ENCODE results near the gene ELAVL1. TPM values are rescaled to one million over a fixed set of nuclear protein-coding genes. Genes with fewer than 3 reads are reported as not detected.

The ELAVL1 gene
- total RNA-seq, 6 experiments from 2014 or later: 105 to 127 (median 115) TPM

DNA sequence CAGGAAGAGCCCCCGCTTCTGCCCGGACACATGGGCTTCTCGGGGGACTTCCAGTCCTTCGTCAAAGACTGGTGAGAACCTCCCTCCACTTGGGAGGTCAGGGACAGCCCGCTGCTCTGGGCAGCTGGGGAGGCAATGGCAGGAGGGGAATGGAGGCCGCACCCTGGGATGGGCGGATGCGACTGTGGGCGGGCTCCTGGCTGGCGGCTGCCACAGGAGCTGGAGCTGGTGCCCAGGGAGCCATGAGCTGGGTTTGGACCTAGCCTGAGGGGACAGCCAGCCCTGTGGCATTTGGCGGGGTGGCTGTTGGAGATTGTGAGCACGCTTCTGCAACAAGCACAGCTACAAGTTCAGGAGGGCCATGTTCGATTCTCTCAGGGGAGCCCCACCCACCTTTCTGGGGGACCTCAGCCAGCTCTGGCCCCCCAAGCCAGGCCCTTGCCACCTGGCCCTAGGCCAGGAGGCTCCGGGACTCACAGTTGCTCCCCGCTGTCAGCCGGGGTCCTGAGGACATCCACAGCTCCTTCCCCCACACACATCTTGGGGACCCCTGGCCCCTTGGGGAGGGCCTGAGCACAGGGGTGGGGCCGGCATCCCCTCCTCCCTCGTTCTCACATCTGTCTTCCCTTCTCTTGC, 93.8 kb downstream of the ELAVL1 start:
- Mint-ChIP-seq H3K4me3 (no peak overlapping the region), H3K27ac (no peak overlapping the region), H3K9me3 (no peaks in the 10 kb centered on the region), H3K27me3 (ENCODE audit: insufficient read depth) (peaks cover 6% of the 10 kb centered on the region), H3K36me3 (ENCODE audit: low read depth) (peaks cover 5% of the 10 kb centered on the region; the same call in 1 of the 2 replicates), H3K4me1 (ENCODE audit: low read depth) (peaks cover 6% of the 10 kb centered on the region; the same call in 1 of the 2 replicates)
- TF ChIP-seq, protein P1, sequence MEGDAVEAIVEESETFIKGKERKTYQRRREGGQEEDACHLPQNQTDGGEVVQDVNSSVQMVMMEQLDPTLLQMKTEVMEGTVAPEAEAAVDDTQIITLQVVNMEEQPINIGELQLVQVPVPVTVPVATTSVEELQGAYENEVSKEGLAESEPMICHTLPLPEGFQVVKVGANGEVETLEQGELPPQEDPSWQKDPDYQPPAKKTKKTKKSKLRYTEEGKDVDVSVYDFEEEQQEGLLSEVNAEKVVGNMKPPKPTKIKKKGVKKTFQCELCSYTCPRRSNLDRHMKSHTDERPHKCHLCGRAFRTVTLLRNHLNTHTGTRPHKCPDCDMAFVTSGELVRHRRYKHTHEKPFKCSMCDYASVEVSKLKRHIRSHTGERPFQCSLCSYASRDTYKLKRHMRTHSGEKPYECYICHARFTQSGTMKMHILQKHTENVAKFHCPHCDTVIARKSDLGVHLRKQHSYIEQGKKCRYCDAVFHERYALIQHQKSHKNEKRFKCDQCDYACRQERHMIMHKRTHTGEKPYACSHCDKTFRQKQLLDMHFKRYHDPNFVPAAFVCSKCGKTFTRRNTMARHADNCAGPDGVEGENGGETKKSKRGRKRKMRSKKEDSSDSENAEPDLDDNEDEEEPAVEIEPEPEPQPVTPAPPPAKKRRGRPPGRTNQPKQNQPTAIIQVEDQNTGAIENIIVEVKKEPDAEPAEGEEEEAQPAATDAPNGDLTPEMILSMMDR (IDR thresholded peaks at IDR 0.05): no peak
- no peak for DNase-seq

DNA sequence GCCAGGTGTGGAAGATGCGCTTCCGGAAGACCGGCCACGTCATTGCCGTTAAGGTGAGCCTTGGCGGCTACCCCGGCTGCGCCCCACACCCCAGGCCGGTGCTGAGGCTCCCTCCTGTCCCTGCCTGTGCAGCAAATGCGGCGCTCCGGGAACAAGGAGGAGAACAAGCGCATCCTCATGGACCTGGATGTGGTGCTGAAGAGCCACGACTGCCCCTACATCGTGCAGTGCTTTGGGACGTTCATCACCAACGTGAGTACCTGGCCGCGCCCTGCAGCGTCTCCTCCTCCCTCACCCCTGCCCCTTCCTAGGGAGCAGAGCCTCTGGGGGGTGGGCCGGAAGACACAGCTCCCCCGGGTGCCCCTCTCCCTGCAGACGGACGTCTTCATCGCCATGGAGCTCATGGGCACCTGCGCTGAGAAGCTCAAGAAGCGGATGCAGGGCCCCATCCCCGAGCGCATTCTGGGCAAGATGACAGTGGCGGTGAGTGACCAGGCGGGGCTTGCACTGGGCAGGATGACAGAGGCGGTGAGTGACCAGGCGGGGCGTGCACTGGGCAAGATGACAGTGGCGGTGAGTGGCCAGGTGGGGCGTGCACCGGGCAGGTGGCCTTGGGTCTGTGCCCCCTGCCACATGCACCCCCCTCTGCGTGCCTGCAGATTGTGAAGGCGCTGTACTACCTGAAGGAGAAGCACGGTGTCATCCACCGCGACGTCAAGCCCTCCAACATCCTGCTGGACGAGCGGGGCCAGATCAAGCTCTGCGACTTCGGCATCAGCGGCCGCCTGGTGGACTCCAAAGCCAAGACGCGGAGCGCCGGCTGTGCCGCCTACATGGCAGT, 94.9 kb downstream of the ELAVL1 start:
- peaks cover 5% of the 10 kb centered on the region; the same call in 1 of the 2 replicates for H3K36me3 Mint-ChIP-seq (ENCODE audit: low read depth)
- peaks cover 5% of the 10 kb centered on the region for H3K4me1 Mint-ChIP-seq (ENCODE audit: low read depth)
- TF ChIP-seq, protein P1 (IDR thresholded peaks at IDR 0.05): no peak
- DNase-seq: no peak
- no peak overlapping the region for H3K27ac Mint-ChIP-seq
- H3K27me3 Mint-ChIP-seq (ENCODE audit: insufficient read depth): peaks cover 6% of the 10 kb centered on the region
- H3K9me3 Mint-ChIP-seq: no peaks in the 10 kb centered on the region
- no peak overlapping the region for H3K4me3 Mint-ChIP-seq

DNA sequence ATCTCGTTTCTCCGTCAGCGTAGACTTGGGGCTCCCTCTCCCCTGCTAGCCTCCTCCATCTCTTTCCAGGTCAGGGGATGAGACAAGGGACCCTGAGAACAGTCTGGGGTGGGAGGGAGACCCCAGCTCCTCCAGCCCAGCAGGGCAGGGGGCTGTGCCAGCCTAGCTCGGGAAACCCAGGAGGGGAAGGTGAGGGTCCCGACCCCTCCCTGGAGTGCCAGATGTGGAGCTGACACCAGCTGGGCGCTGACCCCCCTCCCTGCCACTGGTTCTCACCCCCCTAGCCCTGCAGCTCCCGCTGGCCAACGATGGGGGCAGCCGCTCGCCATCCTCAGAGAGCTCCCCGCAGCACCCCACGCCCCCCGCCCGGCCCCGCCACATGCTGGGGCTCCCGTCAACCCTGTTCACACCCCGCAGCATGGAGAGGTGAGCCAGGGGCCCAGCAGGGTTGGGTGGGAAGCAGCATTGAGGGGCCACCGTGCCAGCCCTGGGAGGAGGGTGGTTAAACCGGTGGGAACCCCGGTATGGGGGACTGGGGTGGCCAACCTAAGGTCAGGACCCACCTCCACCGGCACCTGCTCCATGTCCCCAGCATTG, 95.9 kb downstream of the ELAVL1 start:
- peaks cover 13% of the 10 kb centered on the region for H3K4me1 Mint-ChIP-seq (ENCODE audit: low read depth)
- peaks cover 3% of the 10 kb centered on the region for H3K27me3 Mint-ChIP-seq (ENCODE audit: insufficient read depth)
- H3K36me3 Mint-ChIP-seq (ENCODE audit: low read depth): peaks cover 11% of the 10 kb centered on the region
- DNase-seq: no peak
- no peaks in the 10 kb centered on the region for H3K9me3 Mint-ChIP-seq
- H3K4me3 Mint-ChIP-seq: no peak overlapping the region
- TF ChIP-seq, protein P1 (IDR thresholded peaks at IDR 0.05): no peak
- no peak overlapping the region for H3K27ac Mint-ChIP-seq

DNA sequence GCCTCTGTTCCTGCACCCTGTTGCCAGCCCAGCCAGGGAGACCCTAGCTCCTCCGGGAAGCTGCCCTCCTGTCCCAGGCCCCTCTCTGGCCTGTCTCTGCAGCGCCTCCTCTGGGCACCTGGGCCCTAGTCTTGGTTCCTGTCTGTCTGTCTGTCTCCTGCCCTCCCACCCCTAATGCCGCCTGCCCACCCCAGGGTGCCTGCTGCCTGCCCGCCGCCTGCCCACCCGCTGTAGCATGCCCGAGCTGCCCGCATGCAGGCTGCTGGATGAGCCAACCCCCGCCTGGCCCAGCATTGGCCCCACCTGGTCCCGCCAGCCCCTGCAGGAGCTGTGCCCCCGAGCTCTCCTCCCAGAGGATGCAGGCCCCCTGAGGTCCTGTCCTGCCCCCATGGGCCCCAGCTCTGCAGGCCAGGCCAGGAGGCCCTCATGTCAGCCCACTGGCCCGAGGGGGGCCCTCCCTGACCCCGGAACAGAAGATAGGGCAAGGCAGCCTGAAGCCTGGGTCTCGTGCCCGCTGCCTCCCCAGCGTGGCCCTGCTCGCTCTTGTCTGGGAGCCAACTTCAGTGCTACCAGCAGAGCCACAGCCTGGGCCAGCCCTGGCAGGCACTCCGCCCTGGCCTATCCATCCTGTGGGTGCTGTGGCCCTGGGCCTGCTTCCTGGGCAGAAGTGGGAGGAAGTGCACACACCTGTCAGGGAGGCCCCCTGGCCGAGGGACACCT, 96.5 kb downstream of the ELAVL1 start:
- peaks cover 15% of the 10 kb centered on the region for H3K4me1 Mint-ChIP-seq (ENCODE audit: low read depth)
- H3K4me3 Mint-ChIP-seq: no peak overlapping the region
- peaks cover 3% of the 10 kb centered on the region for H3K27me3 Mint-ChIP-seq (ENCODE audit: insufficient read depth)
- no peak overlapping the region for H3K27ac Mint-ChIP-seq
- peaks cover 12% of the 10 kb centered on the region for H3K36me3 Mint-ChIP-seq (ENCODE audit: low read depth)
- H3K9me3 Mint-ChIP-seq: no peaks in the 10 kb centered on the region
- TF ChIP-seq, protein P1 (IDR thresholded peaks at IDR 0.05): no peak
- DNase-seq: no peak

Other genes with a start within 250 kb of the ELAVL1 start
- gene CLEC4M, start 242.4 kb downstream of the ELAVL1 start, total RNA-seq (2021; fragmentation: NEBNext Ultra II Directional; extraction: Animal tissue kit (Norgen Biotek cat#: 25700)): not detected
- 10 to 100 TPM; 26.4 to 33.0 (median 27.7) TPM for gene EVI5L, start 175.4 kb downstream of the ELAVL1 start, total RNA-seq (2021; fragmentation: NEBNext Ultra II Directional; extraction: Animal tissue kit (Norgen Biotek cat#: 25700))
- under 1 TPM in 4 of 6 experiments, not detected in 2; 0.05 to 0.18 (median 0.09) TPM for gene PRR36, start 131.3 kb downstream of the ELAVL1 start, total RNA-seq (2021; fragmentation: NEBNext Ultra II Directional; extraction: Animal tissue kit (Norgen Biotek cat#: 25700))
- 1 to 10 TPM; 4.9 to 7.3 (median 6.1) TPM for gene LRRC8E, start 117.1 kb downstream of the ELAVL1 start, total RNA-seq (2021; fragmentation: NEBNext Ultra II Directional; extraction: Animal tissue kit (Norgen Biotek cat#: 25700))
- gene MAP2K7, start 101.8 kb downstream of the ELAVL1 start, total RNA-seq (2021; fragmentation: NEBNext Ultra II Directional; extraction: Animal tissue kit (Norgen Biotek cat#: 25700)): 10 to 100 TPM; 21.7 to 25.8 (median 22.8) TPM
- gene TGFBR3L, start 90.8 kb downstream of the ELAVL1 start, total RNA-seq (2021; fragmentation: NEBNext Ultra II Directional; extraction: Animal tissue kit (Norgen Biotek cat#: 25700)): 10 to 100 TPM in 2 of 6 experiments, 1 to 10 TPM in 4; 4.5 to 12.0 (median 7.7) TPM
- gene SNAPC2, start 85.3 kb downstream of the ELAVL1 start, total RNA-seq (2021; fragmentation: NEBNext Ultra II Directional; extraction: Animal tissue kit (Norgen Biotek cat#: 25700)): 10 to 100 TPM; 22.3 to 27.1 (median 25.2) TPM
- gene CTXN1, start 79.5 kb downstream of the ELAVL1 start, total RNA-seq (2021; fragmentation: NEBNext Ultra II Directional; extraction: Animal tissue kit (Norgen Biotek cat#: 25700)): 10 to 100 TPM in 2 of 6 experiments, 1 to 10 TPM in 4; 5.0 to 14.0 (median 5.4) TPM
- gene TIMM44, start 62.0 kb downstream of the ELAVL1 start, total RNA-seq (2021; fragmentation: NEBNext Ultra II Directional; extraction: Animal tissue kit (Norgen Biotek cat#: 25700)): 10 to 100 TPM; 42.9 to 53.5 (median 46.1) TPM
- gene CCL25, start 47.1 kb upstream of the ELAVL1 start, total RNA-seq (2021; fragmentation: NEBNext Ultra II Directional; extraction: Animal tissue kit (Norgen Biotek cat#: 25700)): not detected
- gene FBN3, start 144.0 kb upstream of the ELAVL1 start, total RNA-seq (2021; fragmentation: NEBNext Ultra II Directional; extraction: Animal tissue kit (Norgen Biotek cat#: 25700)): not detected
- gene CERS4, start 203.7 kb upstream of the ELAVL1 start, total RNA-seq (2021; fragmentation: NEBNext Ultra II Directional; extraction: Animal tissue kit (Norgen Biotek cat#: 25700)): not detected